PC-3 (cell line): ENCODE results near the gene RSBN1L. TPM values are rescaled to one million over a fixed set of nuclear protein-coding genes. Genes with fewer than 3 reads are reported as not detected.

ENCODE experiments used
- ATAC-seq: fragments of 200-7000 bp; cut with Tn5 transposase; 2 replicates; pipeline ENCODE4 v1.9.1; 2020; ENCODE audit warnings: mild to moderate bottlenecking, moderate library complexity
- BruUV-seq: library from RNA; stranded (reverse); fragments of 400-500 nt; replicated peaks from 2 replicates; lab custom pipeline; 2021; lab: Mats Ljungman, UMichigan
- CTCF ChIA-PET: fragments of 300-600 bp; sonication (Branson Sonifier 250); formaldehyde crosslinking; loops from one replicate; lab custom pipeline; 2022; ENCODE audit warnings: antibody characterized with exemption; lab: Charles Lee
- POLR2A ChIA-PET: fragments of 300-600 bp; sonication (Branson Sonifier 250); formaldehyde crosslinking; loops from one replicate; lab custom pipeline; 2022; ENCODE audit warnings: antibody characterized with exemption; ENCODE audit not compliant: unreplicated experiment; lab: Charles Lee
- DNase-seq: peaks from one replicate; pipeline ENCODE4 v3.0.0-alpha.2; 2015
- H2AFZ ChIP-seq: fragments of 300-600 bp; sonication (generic); 2 replicates; pipeline ENCODE4 v1.6.0; 2016; ENCODE audit warnings: antibody characterized with exemption, low read length
- H3F3A ChIP-seq: fragments of 300-600 bp; sonication (generic); one replicate; pipeline ENCODE4 v1.6.0; 2017; ENCODE audit warnings: antibody characterized with exemption, low read length, control low read depth, mild to moderate bottlenecking; ENCODE audit not compliant: unreplicated experiment
- H3K27ac ChIP-seq: fragments of 300-600 bp; sonication (generic); 2 replicates; pipeline ENCODE4 v1.5.1; 2016; ENCODE audit warnings: mild to moderate bottlenecking, low read length
- H3K27me3 ChIP-seq: fragments of 300-600 bp; sonication (generic); 2 replicates; pipeline ENCODE4 v1.6.1; 2016; ENCODE audit warnings: low read length, mixed read lengths
- H3K36me3 ChIP-seq: fragments of 300-600 bp; sonication (generic); 2 replicates; pipeline ENCODE4 v1.6.1; 2016; ENCODE audit warnings: low read depth, mixed run types, low read length, mixed read lengths
- H3K4me1 ChIP-seq: fragments of 300-600 bp; sonication (generic); 2 replicates; pipeline ENCODE4 v1.5.1; 2016; ENCODE audit warnings: low read length; ENCODE audit not compliant: insufficient read depth
- H3K4me2 ChIP-seq: fragments of 300-600 bp; sonication (generic); 2 replicates; pipeline ENCODE4 v1.6.0; 2016; ENCODE audit warnings: low read length
- H3K4me3 ChIP-seq: fragments of 300-600 bp; sonication (generic); 2 replicates; pipeline ENCODE4 v1.5.1; 2016; ENCODE audit warnings: mild to moderate bottlenecking, low read length, mixed read lengths
- H3K79me2 ChIP-seq: fragments of 300-600 bp; sonication (generic); 2 replicates; pipeline ENCODE4 v1.6.1; 2017; ENCODE audit warnings: low read length, mixed read lengths
- H3K9ac ChIP-seq: fragments of 300-600 bp; sonication (generic); 2 replicates; pipeline ENCODE4 v1.6.0; 2016; ENCODE audit warnings: mild to moderate bottlenecking, low read length
- H3K9me2 ChIP-seq: fragments of 300-600 bp; sonication (generic); replicated peaks from 2 replicates; pipeline ENCODE4 v1.6.1; 2016; ENCODE audit warnings: mixed run types, low read length, mixed read lengths
- H3K9me3 ChIP-seq: fragments of 300-600 bp; sonication (generic); 2 replicates; pipeline ENCODE4 v1.6.1; 2016; ENCODE audit warnings: low read length, mixed read lengths
- H4K20me1 ChIP-seq: fragments of 300-600 bp; sonication (generic); 2 replicates; pipeline ENCODE4 v1.6.1; 2016; ENCODE audit warnings: low read length, mixed read lengths
- CTCF ChIP-seq: fragments of 300-600 bp; sonication (generic); conservative IDR thresholded peaks from 2 replicates; pipeline ENCODE4 v1.5.1; 2017; ENCODE audit warnings: antibody characterized with exemption, low read depth, mild to moderate bottlenecking, low read length
- EZH2 ChIP-seq: fragments of 300-600 bp; sonication (generic); IDR thresholded peaks from one replicate; pipeline ENCODE4 v1.6.1; 2017; ENCODE audit warnings: antibody characterized with exemption, mild to moderate bottlenecking, low read length; ENCODE audit not compliant: unreplicated experiment
- EZH2phosphoT487 ChIP-seq: fragments of 300-600 bp; sonication (generic); IDR thresholded peaks from 2 replicates; pipeline ENCODE4 v1.6.1; 2018; ENCODE audit warnings: mild to moderate bottlenecking, antibody characterized with exemption, low read length, borderline replicate concordance
- intact Hi-C: fragments of 100-400 bp; cut with micrococcal nuclease; formaldehyde crosslinking; loops from 2 replicates; pipeline ENCODE4 v1.9.0; 2023
- total RNA-seq: library from RNA; depleted of rRNA; stranded (reverse); fragments of >200 nt; gene quantifications from 2 replicates; pipeline ENCODE4 v1.2.3, GENCODE V29; 2014

RSBN1L gene
- total RNA-seq, 1 experiment from 2014 or later = 6.9 TPM

GRCh38 chr7:77736991-77737390 is 40.7 kb downstream of the RSBN1L start:
- TF ChIP-seq CTCF (no peak), EZH2phosphoT487 (no peak), EZH2 (no peak)
- Histone ChIP-seq H3K79me2 (peaks cover 32% of the 10 kb centered on the region), H4K20me1 (no peaks in the 10 kb centered on the region), H2AFZ (no peak overlapping the region), H3K27ac (no peak overlapping the region), H3K36me3 (no peaks in the 10 kb centered on the region), H3K27me3 (no peaks in the 10 kb centered on the region), H3K4me1 (peaks cover 15% of the 10 kb centered on the region), H3F3A (no peaks in the 10 kb centered on the region), H3K9me3 (no peaks in the 10 kb centered on the region), H3K9me2 (no peaks in the 10 kb centered on the region), H3K4me2 (no peak overlapping the region), H3K4me3 (no peak overlapping the region), H3K9ac (no peak overlapping the region)
- BruUV-seq = no TSS peak
- intact Hi-C loops = loop anchor here (5.0 kb wide), 1 partner anchor 40 kb away; the partner anchor contains the start of gene RSBN1L
- CTCF ChIA-PET = interaction anchor here (0.6 kb wide), 1 partner anchor 283 kb away, joined by 3 read pairs; no protein-coding TSS in a partner anchor
- DNase-seq (no peak), ATAC-seq (no peak)
- POLR2A ChIA-PET = no interaction called here

GRCh38 chr7:77738382-77738781 is 42.1 kb downstream of the RSBN1L start:
- intact Hi-C loops = loop anchor here (5.0 kb wide), 1 partner anchor 41 kb away; the partner anchor contains the start of gene RSBN1L
- no peak overlapping the region for H3K9ac ChIP-seq
- ChIA-PET POLR2A (no interaction called here), CTCF (no interaction called here)
- peaks cover 15% of the 10 kb centered on the region for H3K4me1 ChIP-seq
- no peak overlapping the region for H3K4me3 ChIP-seq
- H3K9me3 ChIP-seq = no peaks in the 10 kb centered on the region
- TF ChIP-seq EZH2phosphoT487 = no peak
- TF ChIP-seq CTCF = no peak
- no peak for TF ChIP-seq EZH2
- no peaks in the 10 kb centered on the region for H3K27me3 ChIP-seq
- H3K79me2 ChIP-seq = peaks cover 18% of the 10 kb centered on the region
- no peaks in the 10 kb centered on the region for H3K9me2 ChIP-seq
- no peaks in the 10 kb centered on the region for H4K20me1 ChIP-seq
- ATAC-seq (no peak), DNase-seq (no peak)
- BruUV-seq = no TSS peak
- no peak overlapping the region for H3K4me2 ChIP-seq
- H2AFZ ChIP-seq = no peak overlapping the region
- H3K27ac ChIP-seq = no peak overlapping the region
- H3F3A ChIP-seq = no peaks in the 10 kb centered on the region
- no peaks in the 10 kb centered on the region for H3K36me3 ChIP-seq

- intact Hi-C loops = loop anchor here (5.0 kb wide), 1 partner anchor 42 kb away; the partner anchor contains the start of gene RSBN1L
- Histone ChIP-seq H3K79me2 (peaks cover 15% of the 10 kb centered on the region), H3F3A (no peaks in the 10 kb centered on the region), H3K4me3 (no peak overlapping the region), H4K20me1 (no peaks in the 10 kb centered on the region), H3K27me3 (no peaks in the 10 kb centered on the region), H3K4me2 (no peak overlapping the region), H3K9ac (no peak overlapping the region), H3K27ac (no peak overlapping the region), H3K36me3 (no peaks in the 10 kb centered on the region), H2AFZ (no peak overlapping the region), H3K4me1 (peaks cover 15% of the 10 kb centered on the region), H3K9me3 (no peaks in the 10 kb centered on the region), H3K9me2 (no peaks in the 10 kb centered on the region)
- ChIA-PET POLR2A (no interaction called here), CTCF (no interaction called here)
- DNase-seq (peak; percentile 57), ATAC-seq (peak; percentile 77)
- no peak for TF ChIP-seq EZH2phosphoT487
- TF ChIP-seq EZH2 = no peak
- TF ChIP-seq CTCF = no peak
- BruUV-seq = no TSS peak
These were observed 42.6 kb downstream of the RSBN1L start for GRCh38 chr7:77738871-77739270.
